NCI-H1694 treated with DMSO at 0.1 percent for 48 hours (cell line): ENCODE results near the gene SURF6.
"Not testable (repeated sequence)": the region's sequence is repeated elsewhere in the genome, so short reads cannot be mapped to it uniquely, and the experiment has no call there.

Source experiments
- DNase-seq: peaks from one replicate; lab custom pipeline; 2025; lab: John Stamatoyannopoulos, UW

Gene SURF6

DNA sequence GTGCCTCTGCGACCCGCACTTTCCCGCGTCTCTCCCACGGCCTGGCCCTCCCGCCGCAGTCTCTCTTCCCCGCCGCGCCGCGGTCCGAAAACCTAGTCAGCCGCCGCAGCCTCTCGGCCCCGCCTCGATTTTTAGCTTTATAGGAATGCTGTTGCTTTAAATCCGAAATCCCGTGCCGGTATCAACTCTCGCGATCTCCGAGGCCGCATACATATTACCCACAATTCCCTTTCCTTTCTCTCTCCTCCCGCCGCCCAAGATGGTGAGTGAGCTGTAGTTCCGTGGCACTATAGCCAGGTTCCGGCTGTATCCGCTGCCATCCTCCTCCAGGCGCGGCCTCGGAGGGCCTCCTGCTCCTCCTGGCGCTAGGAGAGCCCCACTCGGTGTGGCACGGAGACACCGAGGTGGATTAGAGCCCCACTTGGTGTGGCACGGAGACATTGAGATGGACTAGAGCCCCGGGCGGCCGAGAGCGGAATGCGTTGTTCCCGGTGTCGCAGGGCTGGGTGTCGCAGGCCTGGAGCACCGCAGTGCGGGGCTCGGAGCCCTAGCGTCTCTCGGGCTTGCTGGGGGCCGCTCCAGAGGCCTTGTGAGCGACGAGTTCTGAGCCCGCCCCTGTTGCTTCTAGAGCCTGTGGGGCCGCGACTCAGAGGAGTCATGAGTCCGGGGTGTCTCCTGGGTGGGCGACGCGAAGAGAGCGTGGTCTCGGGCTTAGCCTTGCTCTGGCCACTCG lies 12.2 kb upstream of the SURF6 start, which contains the start of the genes MED22 and RPL7A:
TSS of gene MED22 (minus strand) at position 147 of the 733 bp plus-strand sequence. CDS start 1,469 bp downstream, outside the sequence.
TSS of gene RPL7A (plus strand) at position 234 of the 733 bp plus-strand sequence. CDS start at position 260, 26 bp downstream.
- DNase-seq: peak; percentile 92

DNA sequence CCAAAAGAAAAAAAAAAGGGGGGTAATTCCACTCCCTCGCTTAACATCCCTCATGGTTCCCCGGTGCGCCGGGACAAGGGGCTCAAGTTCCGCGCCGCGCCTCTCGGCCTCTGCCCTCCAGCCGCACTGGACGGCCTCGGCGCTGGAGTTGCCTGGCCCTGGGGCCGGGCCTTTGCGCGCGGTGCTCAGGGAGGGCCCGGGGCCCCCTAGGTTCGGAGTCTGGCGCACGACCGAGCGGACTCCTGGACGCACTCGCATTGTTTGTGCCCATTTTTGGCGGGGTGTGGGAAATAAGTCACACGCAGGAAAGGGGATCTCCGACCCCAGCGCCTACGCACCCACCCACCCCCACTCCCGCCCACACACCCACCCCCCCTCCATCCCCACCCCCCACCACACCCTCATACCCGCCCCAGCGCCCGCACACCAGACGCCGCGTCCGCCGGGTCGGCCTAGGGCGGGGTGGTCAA lies 11.6 kb upstream of the SURF6 start:
- no peak for DNase-seq

DNA sequence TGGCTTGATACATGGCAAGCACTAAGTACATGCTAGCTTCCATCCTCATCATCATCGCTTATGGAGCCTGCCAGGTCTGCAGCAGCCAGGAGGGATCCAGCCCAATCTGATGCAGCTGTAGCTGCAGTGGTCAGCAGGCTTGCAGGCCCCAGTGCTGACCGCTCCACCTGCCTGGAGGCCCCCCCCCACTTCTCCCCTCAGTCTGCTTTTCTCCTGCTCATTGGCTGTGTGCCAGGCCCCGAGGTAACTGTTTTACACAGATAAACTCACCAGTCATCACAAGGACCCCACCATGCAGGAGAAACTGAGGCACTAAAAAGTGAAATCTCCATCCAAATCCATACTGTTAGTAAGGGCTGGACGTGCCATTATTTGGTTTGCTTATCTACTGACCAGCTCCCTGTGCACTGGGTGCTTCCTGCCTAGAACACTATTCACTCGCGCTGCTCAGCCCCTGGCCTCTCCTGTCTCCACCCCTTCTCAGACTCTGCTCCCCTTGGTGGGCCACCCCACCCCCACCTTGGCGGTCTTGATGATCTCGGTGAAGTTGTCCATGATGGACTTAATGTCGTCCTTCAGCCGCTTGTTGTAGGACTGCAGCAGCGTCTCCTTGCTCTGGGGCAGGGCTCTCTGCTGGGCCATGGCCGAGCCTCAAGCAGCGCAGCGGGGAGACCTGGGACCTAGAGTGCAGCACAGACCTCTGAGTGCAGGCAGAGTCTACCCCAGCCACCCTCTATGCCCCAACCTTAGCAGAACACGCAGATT lies 10.2 kb upstream of the SURF6 start:
- DNase-seq: no peak

DNA sequence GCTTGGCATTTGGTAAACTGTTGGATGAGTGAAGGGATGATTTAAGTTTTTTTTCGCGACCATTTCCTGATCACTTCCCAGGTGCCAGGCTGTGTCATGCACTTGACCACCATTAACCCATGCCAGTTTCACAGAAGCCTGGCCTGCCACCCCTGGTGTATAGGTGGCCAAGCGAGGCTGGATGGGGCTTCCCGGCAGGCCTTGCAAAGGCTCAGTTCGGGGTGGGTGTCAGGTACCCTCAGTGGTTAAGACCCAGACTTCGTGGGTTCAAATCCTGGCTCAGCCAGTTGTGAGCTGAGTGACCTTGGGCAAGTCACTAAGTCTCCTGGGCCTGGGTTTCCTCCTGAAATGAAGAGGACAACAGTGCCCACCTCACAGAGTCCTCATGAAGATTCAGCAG lies 9.6 kb upstream of the SURF6 start:
- no peak for DNase-seq

DNA sequence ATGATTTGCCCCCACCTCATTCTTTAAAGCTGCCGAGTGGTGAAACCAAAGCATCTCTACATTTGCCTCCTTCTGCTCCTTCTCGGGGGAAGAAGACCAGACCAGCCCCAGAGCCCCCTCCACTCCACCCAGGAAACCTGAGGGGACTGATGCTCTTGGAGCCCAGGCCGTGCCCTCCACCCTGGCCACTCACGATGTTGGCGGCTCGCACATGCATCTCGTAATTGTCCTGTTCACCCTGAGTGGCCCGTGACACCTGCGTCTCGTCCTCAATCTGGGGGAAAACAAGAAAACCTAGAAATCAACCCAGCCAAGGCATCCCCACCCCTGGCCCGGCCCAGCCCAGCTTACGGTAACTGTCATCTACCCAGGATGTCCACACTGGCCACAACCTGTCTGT lies 9.0 kb upstream of the SURF6 start:
- no peak for DNase-seq

DNA sequence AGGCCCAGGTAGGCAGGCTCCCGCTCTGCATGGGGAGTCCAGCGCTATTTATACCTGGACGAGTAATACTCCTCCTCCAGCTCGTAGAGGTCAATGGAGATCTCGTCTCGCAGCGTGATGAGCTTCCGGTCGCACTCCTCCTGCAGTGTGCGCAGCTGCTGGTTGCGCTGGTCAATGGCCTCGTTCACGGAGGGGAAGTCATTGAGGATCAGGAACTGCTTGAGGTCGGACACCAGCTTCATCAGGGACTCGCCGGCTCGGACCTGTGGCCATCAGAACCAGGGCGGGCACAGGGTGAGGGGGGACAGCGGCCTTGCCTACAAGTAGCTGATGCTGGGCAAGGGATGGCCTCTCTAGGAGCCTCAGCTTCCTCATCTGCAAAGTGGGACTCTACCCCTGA lies 8.1 kb upstream of the SURF6 start:
- no peak for DNase-seq

DNA sequence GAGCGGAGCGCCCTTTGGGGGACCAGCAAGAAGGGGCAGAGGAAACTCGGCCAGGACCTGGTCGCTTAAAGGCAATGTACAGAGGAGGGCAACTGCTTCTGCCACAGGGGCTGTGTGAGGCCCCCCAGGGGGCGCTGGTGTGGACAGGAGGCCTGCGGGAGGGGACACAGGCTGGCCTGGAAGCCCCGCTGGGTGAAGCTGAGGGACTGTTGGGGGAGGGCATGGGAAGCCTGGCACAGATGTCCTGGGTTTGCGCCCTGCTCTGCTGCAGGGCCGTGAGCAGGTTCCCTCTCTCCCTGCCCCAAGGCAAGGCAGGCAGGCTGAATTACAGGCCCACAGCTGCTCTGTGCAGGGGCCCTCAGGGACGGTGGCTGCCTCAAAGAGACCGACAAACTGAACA lies 6.6 kb upstream of the SURF6 start:
- DNase-seq: no peak

DNA sequence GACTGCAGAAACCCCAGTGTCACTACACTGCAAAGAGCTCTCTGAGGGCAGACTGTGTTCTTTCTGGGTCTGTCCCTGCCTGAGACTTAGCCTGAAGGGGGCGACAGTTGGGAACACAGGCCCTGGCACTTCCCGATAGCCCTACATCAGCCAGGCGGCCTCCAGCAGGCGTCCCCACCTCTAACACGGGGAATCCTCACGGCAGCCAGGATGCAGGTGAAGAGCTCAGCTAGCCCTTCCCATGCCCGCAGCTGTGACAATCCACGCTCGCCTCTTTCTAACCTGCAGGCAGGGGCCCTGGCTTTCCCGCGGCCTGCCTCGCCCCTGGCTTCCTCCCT lies 6.0 kb upstream of the SURF6 start:
- DNase-seq: no peak

DNA sequence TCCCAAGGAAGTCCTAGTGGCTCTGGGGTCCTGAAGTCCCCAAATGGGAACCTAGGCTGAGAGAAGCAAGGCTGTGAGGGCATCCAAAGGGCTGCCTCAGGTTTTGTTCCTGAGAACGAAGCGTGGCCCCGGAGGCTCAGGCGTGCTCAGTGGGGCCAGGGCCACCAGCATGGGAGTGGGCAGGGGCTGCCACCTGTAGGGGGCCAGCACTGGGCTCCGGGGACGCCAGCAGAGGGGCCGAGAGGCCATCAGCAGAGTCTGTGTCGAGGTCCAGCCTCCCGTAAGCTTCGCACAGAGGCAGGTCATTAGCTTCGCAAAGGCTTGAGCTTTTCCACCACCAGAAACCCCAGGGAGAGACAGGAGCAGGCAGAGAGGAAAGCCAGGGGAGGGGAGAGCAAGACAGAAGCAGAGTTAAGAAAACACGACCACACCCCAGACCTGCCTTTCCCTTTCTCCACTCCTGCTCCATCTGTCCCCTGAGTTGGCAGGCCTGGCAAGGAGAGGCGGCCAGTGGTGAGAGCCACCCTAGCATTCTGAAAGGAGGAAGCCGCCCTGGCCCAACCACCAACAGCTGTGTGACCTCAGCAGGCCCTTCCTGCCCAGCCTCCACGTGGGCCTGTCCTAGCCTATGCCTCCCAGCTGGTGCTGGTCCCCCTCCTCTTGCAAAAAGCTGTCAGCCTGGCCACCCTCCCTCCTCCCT lies 5.5 kb upstream of the SURF6 start:
- no peak for DNase-seq

DNA sequence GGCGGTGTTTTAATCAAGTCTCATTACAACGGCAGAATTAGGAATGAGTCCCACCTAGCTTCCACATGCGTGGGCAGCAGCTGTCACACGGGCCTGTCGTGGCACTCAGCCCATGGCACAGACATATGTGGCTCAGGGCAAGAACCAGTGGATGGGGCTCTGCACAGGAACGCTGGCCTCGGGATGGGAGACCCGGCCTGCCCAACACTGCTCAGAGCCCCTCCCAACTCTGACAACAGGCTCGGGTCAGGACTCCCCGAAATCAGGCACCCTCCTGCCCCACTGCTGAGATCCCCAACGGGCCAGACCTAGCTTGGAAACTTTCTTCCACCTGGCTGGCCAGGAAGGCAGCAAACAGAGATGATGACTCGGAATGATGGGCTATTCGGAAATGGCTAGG lies 4.9 kb upstream of the SURF6 start:
- DNase-seq: no peak

DNA sequence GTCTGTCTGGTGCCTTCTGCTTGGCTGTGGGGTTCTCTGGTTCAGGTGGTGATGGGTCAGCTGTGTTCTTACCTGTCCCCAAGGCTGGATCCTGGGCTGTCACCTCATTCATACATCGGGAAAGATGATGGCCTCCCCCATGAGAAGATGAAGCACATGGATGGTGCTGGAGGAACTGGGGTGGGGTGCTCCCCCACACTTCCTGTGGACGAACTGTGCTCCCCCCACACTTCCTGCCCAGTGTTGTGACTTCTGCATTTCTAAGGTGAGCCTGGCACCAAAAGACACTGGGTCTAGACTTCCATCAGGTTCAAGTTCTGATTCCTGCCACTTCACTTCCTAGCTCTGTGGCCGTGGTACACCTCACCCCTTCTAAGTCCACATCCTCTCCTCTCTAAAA lies 4.3 kb upstream of the SURF6 start:
- DNase-seq: no peak

DNA sequence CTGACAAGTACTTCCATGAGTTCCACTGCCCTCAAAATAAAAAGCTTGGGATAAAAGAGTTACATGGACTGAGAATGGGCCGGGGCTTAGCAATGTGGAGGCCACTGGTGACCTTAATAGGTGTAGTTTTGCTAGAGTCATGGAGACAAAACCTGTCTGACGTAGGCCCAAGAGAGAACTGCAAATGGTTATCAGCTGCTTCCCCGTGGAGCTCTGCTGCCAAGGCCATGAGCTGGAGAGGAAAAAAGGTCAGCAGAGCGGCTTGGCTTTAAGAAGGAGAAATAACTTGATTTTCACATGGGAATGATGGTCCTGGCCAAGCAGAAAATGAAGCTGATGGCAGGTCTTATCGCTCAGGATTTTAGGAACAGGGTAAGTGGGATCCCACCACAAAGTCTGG lies 3.7 kb upstream of the SURF6 start:
- no peak for DNase-seq

DNA sequence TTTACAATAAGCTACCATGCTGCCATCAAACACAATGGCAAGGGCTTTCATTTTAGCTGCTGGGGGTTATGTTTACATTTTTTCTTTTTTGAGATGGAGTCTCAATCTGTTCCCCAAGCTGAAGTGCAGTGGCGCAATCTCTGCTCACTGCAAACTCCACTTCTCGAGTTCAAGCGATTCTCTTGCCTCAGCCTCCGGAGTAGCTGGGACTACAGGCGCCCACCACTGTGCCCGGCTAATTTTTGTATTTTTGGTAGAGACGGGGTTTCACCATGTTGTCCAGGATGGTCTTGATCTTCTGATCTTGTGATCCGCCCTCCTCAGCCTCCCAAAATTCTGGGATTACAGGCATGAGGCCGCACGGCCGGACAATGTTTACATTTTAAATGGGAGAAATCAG lies 1.1 kb downstream of the SURF6 start:
- DNase-seq: not testable (repeated sequence)

DNA sequence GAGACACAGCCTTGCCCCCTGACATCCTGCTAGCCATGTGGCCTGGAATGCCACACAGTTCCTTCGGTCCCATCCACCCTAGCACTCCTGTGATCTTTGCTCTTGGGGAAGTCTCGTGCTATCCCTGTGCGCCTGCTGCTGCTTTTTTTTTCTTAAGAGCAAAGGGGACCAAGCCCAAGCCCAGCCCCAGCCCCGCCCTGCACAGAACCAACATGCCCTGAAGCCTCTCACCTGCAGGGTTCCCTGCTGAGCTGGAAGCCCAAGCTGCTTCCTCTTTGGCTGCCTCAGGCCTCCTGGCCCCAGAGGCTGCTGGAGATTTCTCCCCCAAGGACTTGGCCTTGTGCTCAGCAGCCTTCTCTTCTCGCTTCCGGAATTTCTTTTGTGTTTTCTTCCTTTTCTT lies 1.8 kb downstream of the SURF6 start:
- DNase-seq: no peak

DNA sequence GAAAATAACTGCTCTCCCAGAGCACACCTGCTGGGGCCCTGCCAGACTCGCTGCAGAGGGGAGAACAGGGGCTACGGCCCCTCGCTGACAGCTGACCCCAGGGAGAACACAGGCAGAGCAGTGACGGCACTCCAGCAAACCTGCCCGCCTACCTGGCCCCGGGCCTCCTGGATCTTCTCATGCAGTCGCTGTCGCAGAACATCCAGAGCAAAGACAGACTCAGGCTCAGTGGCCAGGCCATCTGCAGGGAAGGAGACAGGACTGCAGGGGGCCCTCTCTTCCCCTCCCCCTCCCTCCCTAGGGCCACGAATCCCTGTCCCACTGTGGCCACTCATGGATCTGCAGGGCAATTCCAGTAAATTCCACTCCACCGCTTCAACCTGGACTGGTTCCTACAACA lies 2.4 kb downstream of the SURF6 start:
- DNase-seq: no peak

DNA sequence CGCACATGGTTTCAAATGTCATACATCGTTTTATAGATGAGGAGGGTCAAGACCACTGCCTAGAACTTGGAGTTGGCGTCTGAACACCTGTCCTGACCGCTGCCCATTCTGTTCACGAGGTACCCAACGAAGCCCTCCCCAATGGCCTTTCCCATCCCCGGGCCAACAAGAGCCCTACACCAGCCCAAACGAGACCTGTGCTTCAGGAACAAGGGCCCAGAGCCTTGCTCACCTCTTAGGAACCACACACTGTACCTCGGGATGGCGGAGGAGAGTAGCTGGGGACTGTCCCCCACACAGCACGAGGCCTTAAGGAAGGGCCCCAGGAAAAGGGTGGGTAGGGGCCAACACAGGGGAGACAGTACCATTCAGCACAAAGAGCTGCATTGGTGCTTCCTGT lies 3.0 kb downstream of the SURF6 start:
- no peak for DNase-seq

DNA sequence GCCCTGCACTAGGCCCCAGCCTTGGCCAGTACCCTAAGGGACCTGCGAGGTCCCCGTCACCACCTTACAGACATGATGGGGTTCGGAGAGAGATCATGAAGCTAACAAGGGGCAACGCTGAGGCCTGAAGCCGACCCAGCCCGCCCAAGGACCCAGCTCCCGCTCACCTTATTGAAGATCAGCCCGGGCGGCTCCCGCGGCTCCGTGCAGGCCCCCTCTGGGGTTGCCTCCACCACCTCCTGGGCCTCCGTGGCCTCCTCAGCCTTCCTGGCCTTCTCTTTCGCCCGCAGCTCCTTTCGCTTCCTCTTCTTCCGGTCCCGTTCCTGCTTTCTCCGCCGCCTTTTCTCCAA lies 3.6 kb downstream of the SURF6 start:
- DNase-seq: no peak

DNA sequence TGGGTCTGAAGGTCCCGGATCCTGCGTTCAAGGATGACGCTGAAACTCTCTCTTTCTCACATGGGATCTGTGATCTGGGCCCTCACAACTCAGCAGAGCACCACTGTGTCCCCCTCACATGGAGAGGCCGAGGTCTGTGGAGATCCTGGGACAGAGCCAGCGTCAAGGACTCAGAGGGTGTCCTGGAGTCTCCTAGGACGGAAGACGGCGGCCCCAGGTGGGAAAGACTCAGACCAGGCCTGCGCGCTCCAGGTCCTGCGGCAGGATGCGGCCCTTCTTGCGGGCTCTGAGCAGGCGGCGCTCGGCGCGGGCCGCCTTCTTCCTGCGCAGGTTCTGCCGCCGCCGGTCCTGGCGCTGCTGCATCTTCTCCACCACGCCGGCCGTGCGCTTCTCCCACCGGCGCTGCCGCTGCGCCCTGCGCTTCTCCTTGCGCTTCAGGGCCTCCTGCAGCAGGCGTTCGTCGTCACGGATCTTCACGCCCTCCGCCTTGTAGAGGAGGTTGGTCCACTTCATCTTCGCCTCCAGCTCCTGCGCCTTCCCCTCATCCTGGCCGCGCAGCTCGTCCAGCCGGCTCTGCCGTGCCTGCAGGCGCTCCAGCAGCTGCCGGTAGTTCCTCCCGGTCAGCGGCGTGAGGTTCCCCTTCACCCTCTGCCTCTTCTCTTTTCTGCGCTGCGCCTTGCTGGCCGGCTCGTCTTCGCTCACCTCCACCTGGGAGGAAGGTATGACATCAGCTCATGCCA lies 4.2 kb downstream of the SURF6 start:
- no peak for DNase-seq

DNA sequence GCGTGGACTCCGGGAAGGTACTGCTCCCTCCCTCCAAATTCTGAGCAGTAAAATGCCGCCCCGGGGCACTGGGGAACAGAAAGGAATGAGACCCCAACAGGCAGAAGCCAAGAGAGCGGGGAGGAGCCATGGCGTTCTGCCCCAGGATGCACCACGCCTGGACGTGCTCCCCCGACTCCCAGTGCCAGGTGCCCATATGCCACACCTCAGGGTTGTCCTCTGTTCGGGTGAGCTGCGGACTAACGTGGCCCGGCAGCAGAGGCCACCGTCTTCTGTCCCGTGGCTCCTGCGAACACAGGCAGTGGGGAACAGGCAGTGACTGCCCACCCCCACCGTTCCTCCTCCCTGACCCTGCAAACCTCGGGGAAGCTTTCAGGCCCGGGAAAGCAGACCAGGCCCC lies 4.8 kb downstream of the SURF6 start:
- DNase-seq: no peak

DNA sequence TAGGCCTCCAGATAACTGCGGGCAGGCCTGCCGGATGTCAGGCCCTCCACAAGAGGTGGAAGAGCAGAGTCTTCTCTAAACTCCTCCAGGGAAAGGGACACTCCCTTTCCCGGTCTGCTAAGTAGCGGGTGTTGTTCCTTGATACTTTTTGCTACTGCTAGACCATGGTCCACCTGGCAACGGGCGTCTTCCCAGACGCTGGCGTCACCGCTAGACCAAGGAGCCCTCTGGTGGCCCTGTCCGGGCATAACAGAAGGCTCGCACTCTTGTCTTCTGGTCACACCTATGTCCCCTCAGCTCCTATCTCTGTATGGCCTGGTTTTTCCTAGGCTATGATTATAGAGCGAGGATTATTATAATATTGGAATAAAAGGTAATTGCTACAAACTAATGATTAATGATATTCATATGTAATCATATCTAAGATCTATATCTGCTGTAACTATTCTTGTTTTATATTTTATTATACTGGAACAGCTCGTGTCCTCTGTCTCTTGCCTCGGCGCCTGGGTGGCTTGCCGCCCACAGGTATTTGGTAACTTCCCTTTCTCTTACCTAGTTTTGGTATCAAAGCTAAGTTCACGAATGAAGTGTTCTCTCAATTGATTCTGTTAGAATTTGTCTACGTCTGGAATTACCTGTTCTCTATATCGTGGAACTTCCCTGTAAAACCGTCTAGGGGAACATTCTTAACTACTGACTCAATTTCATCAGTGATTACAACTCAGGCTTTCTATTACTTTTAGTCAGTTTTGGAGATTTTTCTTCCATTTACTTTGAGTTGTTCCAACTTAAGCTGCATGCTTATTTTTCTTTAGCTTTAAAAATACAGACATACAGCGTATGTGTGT lies 6.5 kb downstream of the SURF6 start:
- not testable (repeated sequence) for DNase-seq

DNA sequence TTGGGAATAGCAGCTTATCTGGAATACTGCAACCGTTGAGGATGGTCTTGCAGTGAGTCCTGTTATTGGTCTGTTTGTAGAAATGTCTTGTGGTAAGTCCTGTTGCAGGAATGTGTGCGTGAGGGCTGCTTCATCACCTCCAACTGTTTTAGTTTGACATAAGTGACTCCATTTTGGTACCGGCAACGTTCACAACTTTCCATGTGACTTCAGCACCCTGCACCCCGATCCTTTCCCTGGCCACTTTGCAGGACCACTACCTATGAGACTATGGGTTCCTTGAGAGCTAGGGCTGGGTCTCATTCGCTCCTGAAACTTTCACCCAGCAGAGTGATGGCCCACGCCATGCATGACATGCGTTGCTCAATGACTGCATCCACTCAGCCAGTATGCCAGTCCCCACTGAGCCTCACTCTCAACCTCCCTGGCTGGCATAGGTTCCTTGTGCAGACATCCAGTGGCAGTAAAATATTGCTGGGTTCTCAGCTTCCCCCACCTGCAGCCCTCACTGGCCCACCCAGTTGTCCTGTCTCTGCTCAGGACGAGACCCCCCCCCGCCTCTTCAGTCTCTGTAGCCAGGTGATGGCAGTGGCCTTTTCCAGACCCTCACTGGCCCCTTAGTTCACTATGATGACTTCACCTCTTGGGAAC lies 8.0 kb downstream of the SURF6 start:
- DNase-seq: no peak
